Gastroesophageal sphincter (tissue), 4 donors: ENCODE measurements around the gene BUD13. TPM values are rescaled to one million over a fixed set of nuclear protein-coding genes. Genes with fewer than 3 reads are reported as not detected.

Experiments
- ATAC-seq: fragments of 150-250 bp; one replicate; pipeline ENCODE4 v1.9.1; 2016; ENCODE audit warnings: mild to moderate bottlenecking, moderate library complexity
- H3K27ac ChIP-seq, 4 donors: fragments of 200-600 bp; sonication (generic) in 3 of 4; 1 replicate in 3 of 4; 2 replicates in 1 of 4; pipeline ENCODE4 v1.5.1; 2016 to 2019
- H3K27me3 ChIP-seq: fragments of 200-600 bp; sonication (generic); one replicate; pipeline ENCODE4 v1.5.1; 2019
- H3K36me3 ChIP-seq, 2 donors: fragments of 200-600 bp; sonication (generic); one replicate each; pipeline ENCODE4 v1.5.1; 2019; ENCODE audit warnings: control low read depth in 1 of 2
- H3K4me1 ChIP-seq, 3 donors: fragments of 200-600 bp; sonication (generic); 1 replicate in 2 of 3; 2 replicates in 1 of 3; pipeline ENCODE4 v1.5.1; 2016 to 2019; ENCODE audit warnings: control low read depth in 2 of 3
- H3K4me3 ChIP-seq, 2 donors: fragments of 200-600 bp; sonication (generic); one replicate each; pipeline ENCODE4 v1.5.1; 2019; ENCODE audit warnings: mild to moderate bottlenecking in 1 of 2, moderate library complexity in 1 of 2
- H3K9me3 ChIP-seq, 3 donors: fragments of 200-600 bp; sonication (generic); one replicate each; pipeline ENCODE4 v1.5.1; 2017 to 2019; ENCODE audit warnings: control low read depth in 2 of 3
- EP300 ChIP-seq: sonication (generic); formaldehyde crosslinking; IDR thresholded peaks from one replicate; pipeline ENCODE4 v1.6.1; 2017; ENCODE audit warnings: antibody characterized with exemption, mild to moderate bottlenecking
- POLR2A ChIP-seq, 2 donors: fragments of 450-650 bp; IDR thresholded peaks; one replicate each; pipeline ENCODE4 v1.6.1; 2017; ENCODE audit warnings: antibody characterized with exemption in 2 of 2, mild to moderate bottlenecking in 2 of 2, moderate library complexity in 1 of 2
- POLR2AphosphoS5 ChIP-seq: sonication (generic); formaldehyde crosslinking; IDR thresholded peaks from one replicate; pipeline ENCODE4 v1.6.1; 2017; ENCODE audit warnings: antibody characterized with exemption
- WGBS, 2 donors: methylation state at CpG; one replicate each; pipeline ENCODE4 v1.1.5; 2018; ENCODE audit warnings: low coverage in 1 of 2; 5-methylcytosine and 5-hydroxymethylcytosine counted together
- total RNA-seq, 4 donors: library from RNA; depleted of rRNA; stranded (reverse); fragments of >200 nt; gene quantifications; one replicate each; pipeline ENCODE4 v1.1.0, GENCODE V29; 2016
- TF ChIP-seq, protein P1 (sequence below), 4 experiments: fragments of 200-600 bp in 2 of 4; fragments of 450-650 bp in 2 of 4; sonication (generic) in 1 of 4; IDR thresholded peaks; one replicate each; pipeline ENCODE4 v1.5.1; 2017 to 2019; ENCODE audit warnings: antibody characterized with exemption in 4 of 4, mild to moderate bottlenecking in 2 of 4, moderate library complexity in 2 of 4

BUD13 gene
- total RNA-seq, 4 donors from 2014 or later = 13.5 to 17.3 (median 15.8) TPM

DNA sequence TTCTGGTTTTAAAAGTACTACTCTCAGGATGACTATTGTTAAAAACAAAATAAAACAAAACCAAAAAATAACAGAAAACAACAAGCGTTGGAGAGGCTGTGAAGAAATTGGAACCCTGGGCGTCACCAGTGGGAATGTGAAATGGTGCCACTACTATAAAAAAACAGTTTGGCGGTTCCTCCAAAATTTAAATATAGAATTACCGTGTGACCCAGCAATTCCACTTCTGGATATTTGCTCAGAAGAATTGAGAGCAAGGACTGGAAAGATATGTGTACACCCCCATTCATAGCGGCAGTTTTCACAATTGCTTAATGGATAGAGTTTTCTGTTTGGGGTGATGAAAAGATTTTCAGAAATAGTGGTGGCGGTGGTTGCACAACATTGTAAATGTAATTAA lies 41.7 kb upstream of the BUD13 start:
- Histone ChIP-seq H3K27me3 (no peaks in the 10 kb centered on the region), H3K27ac (no peak overlapping the region), H3K36me3 (no peaks in the 10 kb centered on the region), H3K4me1 (no peaks in the 10 kb centered on the region), H3K4me3 (no peak overlapping the region), H3K9me3 (no peaks in the 10 kb centered on the region)
- TF ChIP-seq EP300 = no peak
- no peak for TF ChIP-seq POLR2A (IDR thresholded peaks at IDR 0.05)
- TF ChIP-seq, protein P1, sequence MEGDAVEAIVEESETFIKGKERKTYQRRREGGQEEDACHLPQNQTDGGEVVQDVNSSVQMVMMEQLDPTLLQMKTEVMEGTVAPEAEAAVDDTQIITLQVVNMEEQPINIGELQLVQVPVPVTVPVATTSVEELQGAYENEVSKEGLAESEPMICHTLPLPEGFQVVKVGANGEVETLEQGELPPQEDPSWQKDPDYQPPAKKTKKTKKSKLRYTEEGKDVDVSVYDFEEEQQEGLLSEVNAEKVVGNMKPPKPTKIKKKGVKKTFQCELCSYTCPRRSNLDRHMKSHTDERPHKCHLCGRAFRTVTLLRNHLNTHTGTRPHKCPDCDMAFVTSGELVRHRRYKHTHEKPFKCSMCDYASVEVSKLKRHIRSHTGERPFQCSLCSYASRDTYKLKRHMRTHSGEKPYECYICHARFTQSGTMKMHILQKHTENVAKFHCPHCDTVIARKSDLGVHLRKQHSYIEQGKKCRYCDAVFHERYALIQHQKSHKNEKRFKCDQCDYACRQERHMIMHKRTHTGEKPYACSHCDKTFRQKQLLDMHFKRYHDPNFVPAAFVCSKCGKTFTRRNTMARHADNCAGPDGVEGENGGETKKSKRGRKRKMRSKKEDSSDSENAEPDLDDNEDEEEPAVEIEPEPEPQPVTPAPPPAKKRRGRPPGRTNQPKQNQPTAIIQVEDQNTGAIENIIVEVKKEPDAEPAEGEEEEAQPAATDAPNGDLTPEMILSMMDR (IDR thresholded peaks at IDR 0.05) = no peak
- no peak for TF ChIP-seq POLR2AphosphoS5
- ATAC-seq = no peak
- 71 to 76% methylated on average over 4 to 6 of the region's 6 CpGs for WGBS, 2 donors

DNA sequence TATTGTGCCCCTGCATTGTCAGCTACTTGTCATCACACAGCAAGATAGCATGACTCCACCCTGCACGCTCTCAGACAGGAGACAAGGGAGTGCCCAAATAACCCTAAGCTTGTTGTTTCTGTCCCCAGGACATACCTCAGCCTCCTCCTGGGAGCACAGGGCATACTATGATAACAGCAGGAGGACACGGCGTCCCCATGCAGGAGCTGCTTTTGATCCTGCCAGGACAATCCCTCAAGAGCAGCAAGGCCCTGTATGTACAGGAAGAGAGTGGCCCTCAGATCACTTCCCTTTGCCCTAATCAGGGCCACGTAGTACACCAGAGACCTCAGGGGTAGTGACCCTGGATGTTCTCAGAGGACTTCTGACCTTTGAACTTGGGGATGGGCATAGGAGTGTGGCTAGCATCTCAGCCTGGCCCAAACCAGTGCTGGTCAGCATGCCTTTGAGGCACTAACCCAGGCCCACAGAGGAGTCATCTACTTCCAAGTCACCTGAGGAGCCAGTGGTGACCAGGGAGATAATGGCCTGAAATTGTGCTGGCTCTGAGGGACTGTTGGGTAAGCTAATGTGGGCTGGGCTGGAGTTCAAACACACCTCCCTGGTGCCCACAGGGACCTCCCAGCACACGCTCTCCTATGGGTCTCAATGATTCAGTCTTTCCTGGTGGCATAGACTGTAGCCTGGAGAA lies 41.1 kb upstream of the BUD13 start:
- no peaks in the 10 kb centered on the region for H3K36me3 ChIP-seq
- WGBS, 2 donors = 100% methylated on average over 1 of the region's 5 CpGs
- no peaks in the 10 kb centered on the region for H3K9me3 ChIP-seq
- no peak overlapping the region for H3K27ac ChIP-seq
- TF ChIP-seq EP300 = no peak
- no peak for TF ChIP-seq POLR2A (IDR thresholded peaks at IDR 0.05)
- no peak for TF ChIP-seq POLR2AphosphoS5
- TF ChIP-seq, protein P1 (IDR thresholded peaks at IDR 0.05) = no peak
- no peaks in the 10 kb centered on the region for H3K4me1 ChIP-seq
- no peak for ATAC-seq
- no peak overlapping the region for H3K4me3 ChIP-seq
- no peaks in the 10 kb centered on the region for H3K27me3 ChIP-seq

DNA sequence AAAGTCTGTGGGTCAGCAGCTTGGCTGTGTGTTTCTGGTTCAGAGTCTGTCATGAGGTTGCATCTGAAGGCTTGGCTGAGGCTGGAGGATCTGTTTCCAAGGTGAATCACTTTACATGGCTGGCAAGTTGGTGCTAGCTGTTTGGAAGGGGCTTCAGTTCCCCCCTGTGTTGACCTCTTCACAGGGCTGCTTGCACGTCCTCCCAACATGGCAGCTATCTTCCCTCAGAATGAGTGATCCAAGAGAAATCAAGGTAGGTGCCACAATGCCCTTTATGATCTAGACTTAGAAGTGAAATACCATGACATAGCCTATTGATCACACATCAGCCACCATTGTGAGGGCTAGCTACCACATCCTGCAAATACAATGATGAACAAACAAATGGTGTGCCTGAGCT lies 40.4 kb upstream of the BUD13 start:
- no peaks in the 10 kb centered on the region for H3K4me1 ChIP-seq
- no peaks in the 10 kb centered on the region for H3K9me3 ChIP-seq
- 60 to 100% methylated on average over 1 of the region's 1 CpG for WGBS, 2 donors
- H3K4me3 ChIP-seq = no peak overlapping the region
- H3K36me3 ChIP-seq = no peaks in the 10 kb centered on the region
- TF ChIP-seq POLR2AphosphoS5 (no peak), EP300 (no peak)
- no peak overlapping the region for H3K27ac ChIP-seq
- no peaks in the 10 kb centered on the region for H3K27me3 ChIP-seq
- ATAC-seq = no peak

DNA sequence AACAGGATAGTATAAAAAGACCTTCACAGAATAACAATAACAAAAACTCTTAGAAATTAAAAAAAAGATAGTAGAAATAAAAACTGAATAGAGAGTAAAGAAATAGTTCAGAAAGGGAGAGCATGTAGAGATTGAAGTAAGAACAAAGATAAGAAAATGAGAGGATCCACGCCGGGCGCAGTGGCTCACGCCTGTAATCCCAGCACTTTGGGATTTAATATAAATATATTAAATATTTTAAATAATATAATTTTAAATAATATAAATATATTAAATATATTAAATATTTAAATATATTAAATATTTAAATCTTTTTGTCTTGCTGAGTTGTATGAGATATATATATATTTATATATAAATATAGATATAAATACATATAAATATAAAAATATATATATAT lies 39.3 kb upstream of the BUD13 start:
- TF ChIP-seq, protein P1 (IDR thresholded peaks at IDR 0.05) = no peak
- TF ChIP-seq POLR2AphosphoS5 (no peak), EP300 (no peak), POLR2A (IDR thresholded peaks at IDR 0.05) (no peak)
- Histone ChIP-seq H3K27me3 (peaks cover 5% of the 10 kb centered on the region), H3K4me1 (no peaks in the 10 kb centered on the region), H3K4me3 (no peak overlapping the region), H3K27ac (no peak overlapping the region), H3K36me3 (no peaks in the 10 kb centered on the region), H3K9me3 (no peaks in the 10 kb centered on the region)
- 78 to 95% methylated on average over 4 of the region's 4 CpGs for WGBS, 2 donors
- no peak for ATAC-seq

DNA sequence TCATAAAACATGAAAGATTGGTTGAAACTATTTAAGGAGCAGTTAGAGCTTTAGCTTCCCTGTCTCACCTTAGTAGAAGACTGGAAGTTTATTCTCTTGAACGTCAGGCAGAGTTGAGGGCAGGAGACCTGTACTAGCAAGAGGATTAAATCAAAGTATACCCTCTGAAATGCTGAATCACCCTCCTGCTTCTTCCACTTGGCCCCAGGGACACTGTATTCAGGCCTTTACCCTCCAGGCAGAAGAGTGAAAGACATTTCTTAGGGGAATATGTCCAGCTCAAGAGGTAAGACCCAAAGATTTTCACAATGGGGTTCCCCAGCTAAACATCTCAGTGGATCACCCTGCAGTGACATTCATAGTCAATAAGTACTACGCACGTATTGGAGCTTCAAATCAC lies 38.4 kb upstream of the BUD13 start:
- Histone ChIP-seq H3K27ac (no peak overlapping the region), H3K36me3 (no peaks in the 10 kb centered on the region), H3K9me3 (no peaks in the 10 kb centered on the region), H3K4me1 (no peaks in the 10 kb centered on the region), H3K27me3 (peaks cover 5% of the 10 kb centered on the region), H3K4me3 (no peak overlapping the region)
- TF ChIP-seq POLR2AphosphoS5 (no peak), POLR2A (IDR thresholded peaks at IDR 0.05) (no peak), EP300 (no peak)
- TF ChIP-seq, protein P1 (IDR thresholded peaks at IDR 0.05) = no peak
- 65 to 75% methylated on average over 2 to 3 of the region's 3 CpGs for WGBS, 2 donors
- no peak for ATAC-seq
